Muscle of leg (tissue), 11 donors: Measurements from ENCODE around the gene DOCK6. TPM values are rescaled to one million over a fixed set of nuclear protein-coding genes. Genes with fewer than 3 reads are reported as not detected.

Experiments used
- DNase-seq: peaks from one replicate; pipeline ENCODE4 v3.0.0; 2013
- H3K27ac ChIP-seq: one replicate; pipeline ENCODE4 v1.5.1; 2013; ENCODE audit warnings: mild to moderate bottlenecking, low read length, control low read depth
- H3K27me3 ChIP-seq: one replicate; pipeline ENCODE4 v1.6.1; 2013; ENCODE audit warnings: low read length; ENCODE audit not compliant: control insufficient read depth, insufficient read depth
- H3K36me3 ChIP-seq: one replicate; pipeline ENCODE4 v1.6.1; 2013; ENCODE audit warnings: low read length; ENCODE audit not compliant: control insufficient read depth, insufficient read depth
- H3K4me1 ChIP-seq: one replicate; pipeline ENCODE4 v1.6.1; 2013; ENCODE audit warnings: low read length; ENCODE audit not compliant: control insufficient read depth, insufficient read depth
- H3K4me3 ChIP-seq: one replicate; pipeline ENCODE4 v1.5.1; 2013; ENCODE audit warnings: low read length, control low read depth
- H3K9me3 ChIP-seq: replicated peaks from 2 replicates; pipeline ENCODE4 v1.6.1; 2013; ENCODE audit warnings: low read depth, low read length; ENCODE audit not compliant: control insufficient read depth
- WGBS: methylation state at CpG from one replicate; pipeline ENCODE4 v1.1.5; 2013; ENCODE audit warnings: missing lambda C conversion rate; ENCODE audit not compliant: insufficient coverage; 5-methylcytosine and 5-hydroxymethylcytosine counted together
- polyA plus RNA-seq, 8 donors: library from polyadenylated mRNA; unstranded; fragments of 120-200 nt; gene quantifications; one replicate each; pipeline versions ENCODE4 v1.2.1 to v1.2.3, GENCODE V29; 2013; ENCODE audit warnings: inconsistent platforms in 1 of 8, low replicate concordance in 1 of 8; ENCODE audit not compliant: insufficient read length in 8 of 8, insufficient read depth in 1 of 8
- total RNA-seq: library from RNA; stranded (reverse); fragments of 120-200 nt; gene quantifications from one replicate; pipeline ENCODE4 v1.2.4, GENCODE V29; 2013

Gene DOCK6
- total and polyA plus RNA-seq, 9 donors: 23.7 to 53.7 (median 41.7) TPM

DNA sequence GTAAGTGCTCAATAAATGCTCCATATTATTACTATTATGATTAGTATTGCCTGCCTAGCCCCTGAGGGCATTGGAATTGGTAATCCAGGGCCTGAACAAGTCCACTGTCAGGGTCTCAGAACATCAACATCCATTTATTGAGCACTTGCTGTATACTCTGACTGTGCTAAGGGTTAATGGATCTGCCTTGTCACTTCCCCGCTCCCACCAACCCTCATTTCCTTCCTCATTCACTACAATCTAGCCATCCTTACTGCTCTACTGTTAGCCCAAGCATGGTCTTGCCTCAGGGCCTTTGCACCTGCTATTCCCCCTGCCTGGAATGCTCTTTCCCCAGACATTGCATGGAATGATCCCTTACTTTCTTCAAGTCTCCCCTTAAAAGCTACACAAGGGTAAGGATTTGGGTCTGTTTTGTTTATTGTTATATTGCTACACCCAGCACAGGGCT is 35.6 kb downstream of the DOCK6 start:
- Histone ChIP-seq H3K4me3 (no peak overlapping the region), H3K9me3 (peaks cover 7% of the 10 kb centered on the region), H3K27ac (no peak overlapping the region), H3K4me1 (no peaks in the 10 kb centered on the region), H3K27me3 (no peaks in the 10 kb centered on the region), H3K36me3 (peaks cover 67% of the 10 kb centered on the region)
- DNase-seq: no peak
- WGBS: no CpG with 5 or more reads among the region's 1 CpG

DNA sequence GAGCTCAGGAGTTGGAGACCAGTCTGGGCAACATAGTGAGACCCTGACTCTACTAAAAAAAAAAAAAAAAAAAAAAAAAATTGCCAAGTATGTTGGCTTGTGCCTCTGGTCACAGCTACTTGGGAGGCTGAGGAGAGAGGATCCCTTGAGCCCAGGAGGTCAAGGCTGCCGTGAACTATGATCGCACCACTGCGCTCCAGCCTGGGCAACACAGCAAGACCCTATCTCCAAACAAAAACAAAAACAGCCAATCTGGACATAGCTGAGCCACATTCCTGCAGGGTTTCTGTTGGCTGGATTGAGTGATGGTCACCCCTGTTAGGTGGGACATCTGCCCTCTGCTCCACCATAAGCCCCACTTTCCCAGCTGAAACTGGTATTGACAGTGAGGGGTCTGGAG is 36.5 kb downstream of the DOCK6 start:
- H3K4me1 ChIP-seq: no peaks in the 10 kb centered on the region
- peaks cover 10% of the 10 kb centered on the region for H3K9me3 ChIP-seq
- no peak overlapping the region for H3K27ac ChIP-seq
- WGBS: no CpG with 5 or more reads among the region's 3 CpGs
- H3K36me3 ChIP-seq: peaks cover 68% of the 10 kb centered on the region
- DNase-seq: no peak
- H3K4me3 ChIP-seq: no peak overlapping the region
- no peaks in the 10 kb centered on the region for H3K27me3 ChIP-seq

DNA sequence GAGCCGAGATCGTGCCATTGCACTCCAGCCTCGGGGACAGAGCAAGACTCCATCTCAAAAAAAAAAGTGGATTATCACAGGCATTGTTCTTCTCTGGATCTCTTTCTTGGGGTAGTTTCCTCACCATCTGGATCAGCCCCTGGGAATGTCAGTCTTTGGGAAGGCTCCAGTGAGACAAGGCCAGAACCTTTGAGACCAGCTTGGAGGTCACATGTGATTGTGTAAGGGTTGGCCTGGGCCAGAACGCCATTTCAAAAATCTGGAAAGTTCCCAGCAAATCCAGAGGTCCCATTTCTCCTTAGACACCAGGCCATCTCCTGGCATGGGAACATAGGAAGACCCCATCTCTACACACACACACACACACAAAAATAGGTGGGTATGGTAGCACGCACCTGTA is 37.2 kb downstream of the DOCK6 start:
- no peak overlapping the region for H3K27ac ChIP-seq
- H3K36me3 ChIP-seq: peaks cover 65% of the 10 kb centered on the region
- no peak overlapping the region for H3K4me3 ChIP-seq
- H3K4me1 ChIP-seq: no peaks in the 10 kb centered on the region
- H3K9me3 ChIP-seq: peaks cover 10% of the 10 kb centered on the region
- DNase-seq: no peak
- 74% methylated on average over 3 of the region's 5 CpGs for WGBS
- no peaks in the 10 kb centered on the region for H3K27me3 ChIP-seq

DNA sequence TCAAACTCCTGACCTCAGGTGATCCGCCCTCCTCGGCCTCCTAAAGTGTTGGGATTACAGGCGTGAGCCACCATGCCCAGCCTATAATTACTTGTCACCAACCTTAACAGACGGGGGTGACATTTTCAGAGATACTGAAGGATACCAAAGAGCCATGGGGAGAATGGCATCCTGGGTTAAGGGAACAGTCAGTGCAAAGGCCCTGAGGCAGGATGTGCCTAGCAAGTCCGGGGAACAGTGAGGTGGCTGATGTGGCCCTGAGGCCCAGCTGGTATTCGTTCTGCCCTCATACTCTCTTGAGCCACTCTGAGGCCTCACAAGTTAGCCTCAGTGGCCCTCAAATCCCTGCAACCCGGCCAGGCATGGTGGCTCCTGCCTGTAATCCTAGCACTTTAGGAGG is 37.9 kb downstream of the DOCK6 start:
- Histone ChIP-seq H3K36me3 (peaks cover 65% of the 10 kb centered on the region), H3K4me1 (no peaks in the 10 kb centered on the region), H3K4me3 (no peak overlapping the region), H3K27me3 (no peaks in the 10 kb centered on the region), H3K9me3 (peaks cover 10% of the 10 kb centered on the region), H3K27ac (no peak overlapping the region)
- WGBS: 91% methylated on average over 3 of the region's 7 CpGs
- DNase-seq: no peak

DNA sequence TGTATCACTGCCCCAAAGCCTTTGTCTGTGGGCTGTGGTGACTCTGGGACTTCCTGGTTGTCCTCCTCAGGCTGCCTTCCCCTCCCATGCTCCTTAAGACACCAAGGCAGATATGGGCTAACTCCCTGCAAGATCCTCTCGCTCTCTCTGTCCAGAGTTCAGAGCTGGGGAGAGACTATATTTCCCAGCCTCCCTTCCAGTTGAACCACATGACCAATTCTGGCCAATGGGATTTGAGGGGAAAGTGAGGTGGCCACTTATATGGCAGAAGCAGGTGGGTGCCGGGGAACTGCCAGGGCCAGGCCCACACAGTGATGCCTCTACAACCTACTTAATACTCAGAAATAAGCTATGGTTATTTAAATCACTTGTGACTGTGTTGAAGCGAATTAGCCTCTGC is 39.1 kb downstream of the DOCK6 start:
- Histone ChIP-seq H3K36me3 (peaks cover 59% of the 10 kb centered on the region), H3K4me3 (no peak overlapping the region), H3K4me1 (no peaks in the 10 kb centered on the region), H3K27ac (no peak overlapping the region), H3K9me3 (peaks cover 10% of the 10 kb centered on the region), H3K27me3 (no peaks in the 10 kb centered on the region)
- WGBS: no CpG with 5 or more reads among the region's 3 CpGs
- no peak for DNase-seq

DNA sequence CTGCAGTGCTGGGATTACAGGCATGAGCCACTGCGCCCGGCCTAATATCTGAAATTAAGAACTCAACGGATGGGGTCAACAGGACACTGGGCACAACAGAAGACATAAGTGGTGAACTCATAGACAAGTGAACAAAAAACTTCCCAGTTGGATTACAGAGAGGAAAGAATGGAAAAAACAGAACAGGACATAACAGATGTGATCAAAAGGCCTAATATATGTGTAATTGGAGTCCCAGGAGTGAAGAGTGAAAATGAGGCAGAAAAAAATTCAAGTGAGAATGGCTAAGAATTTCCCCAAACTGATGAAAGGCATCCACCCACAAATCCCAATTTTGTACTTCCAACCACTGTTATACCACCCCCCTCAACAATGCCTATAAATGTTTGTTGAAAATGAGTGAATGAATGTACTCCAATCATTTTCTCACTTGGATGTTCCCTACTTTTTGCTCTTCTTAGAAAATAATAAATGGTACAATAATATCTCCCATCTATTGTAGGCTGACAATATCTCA is 41.2 kb downstream of the DOCK6 start:
- H3K27me3 ChIP-seq: no peaks in the 10 kb centered on the region
- H3K4me3 ChIP-seq: no peak overlapping the region
- DNase-seq: no peak
- no peaks in the 10 kb centered on the region for H3K4me1 ChIP-seq
- peaks cover 53% of the 10 kb centered on the region for H3K36me3 ChIP-seq
- H3K9me3 ChIP-seq: peaks cover 10% of the 10 kb centered on the region
- WGBS: no CpG with 5 or more reads among the region's 3 CpGs
- no peak overlapping the region for H3K27ac ChIP-seq

DNA sequence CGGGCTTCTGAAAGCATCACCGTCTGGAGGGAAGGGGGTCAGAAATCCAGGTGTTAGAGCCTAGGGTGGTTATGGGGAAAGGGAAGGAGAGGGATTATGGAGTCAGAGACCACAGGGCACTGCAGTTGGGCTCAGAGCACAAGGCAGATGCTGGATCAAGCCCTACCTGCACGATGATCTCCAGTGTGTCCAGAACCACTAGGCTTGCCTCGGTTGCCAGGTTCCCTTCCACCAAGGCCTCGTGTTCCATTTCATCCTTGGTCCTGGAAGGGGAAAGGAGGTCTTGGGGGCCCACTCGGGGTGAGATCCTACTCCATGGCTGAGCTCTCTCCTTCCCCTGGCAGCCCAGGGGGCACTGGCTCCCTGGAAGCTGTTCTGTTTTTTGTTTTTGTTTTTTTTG is 47.9 kb downstream of the DOCK6 start:
- Histone ChIP-seq H3K4me3 (no peak overlapping the region), H3K27ac (no peak overlapping the region), H3K36me3 (peaks cover 62% of the 10 kb centered on the region), H3K4me1 (no peaks in the 10 kb centered on the region), H3K9me3 (no peaks in the 10 kb centered on the region), H3K27me3 (no peaks in the 10 kb centered on the region)
- 94% methylated on average over 5 of the region's 6 CpGs for WGBS
- no peak for DNase-seq

DNA sequence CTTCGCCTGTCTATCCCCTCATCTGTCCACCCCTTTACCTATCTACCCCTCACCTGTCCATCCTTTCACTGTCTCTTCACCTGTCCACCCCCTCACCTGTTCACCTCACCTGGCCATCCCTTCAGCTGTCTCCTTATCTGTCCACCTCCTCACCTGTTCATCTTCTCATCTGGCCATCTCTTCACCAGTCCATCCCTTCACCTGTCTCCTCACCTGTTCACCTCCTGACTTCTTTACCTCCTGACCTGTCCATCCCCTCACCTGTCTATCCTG is 51.7 kb downstream of the DOCK6 start:
- Histone ChIP-seq H3K27ac (no peak overlapping the region), H3K4me3 (no peak overlapping the region), H3K27me3 (no peaks in the 10 kb centered on the region), H3K36me3 (peaks cover 67% of the 10 kb centered on the region), H3K9me3 (no peaks in the 10 kb centered on the region), H3K4me1 (no peaks in the 10 kb centered on the region)
- whole genome bisulfite sequencing: 93% methylated on average over 1 of the region's 1 CpG
- no peak for DNase-seq

DNA sequence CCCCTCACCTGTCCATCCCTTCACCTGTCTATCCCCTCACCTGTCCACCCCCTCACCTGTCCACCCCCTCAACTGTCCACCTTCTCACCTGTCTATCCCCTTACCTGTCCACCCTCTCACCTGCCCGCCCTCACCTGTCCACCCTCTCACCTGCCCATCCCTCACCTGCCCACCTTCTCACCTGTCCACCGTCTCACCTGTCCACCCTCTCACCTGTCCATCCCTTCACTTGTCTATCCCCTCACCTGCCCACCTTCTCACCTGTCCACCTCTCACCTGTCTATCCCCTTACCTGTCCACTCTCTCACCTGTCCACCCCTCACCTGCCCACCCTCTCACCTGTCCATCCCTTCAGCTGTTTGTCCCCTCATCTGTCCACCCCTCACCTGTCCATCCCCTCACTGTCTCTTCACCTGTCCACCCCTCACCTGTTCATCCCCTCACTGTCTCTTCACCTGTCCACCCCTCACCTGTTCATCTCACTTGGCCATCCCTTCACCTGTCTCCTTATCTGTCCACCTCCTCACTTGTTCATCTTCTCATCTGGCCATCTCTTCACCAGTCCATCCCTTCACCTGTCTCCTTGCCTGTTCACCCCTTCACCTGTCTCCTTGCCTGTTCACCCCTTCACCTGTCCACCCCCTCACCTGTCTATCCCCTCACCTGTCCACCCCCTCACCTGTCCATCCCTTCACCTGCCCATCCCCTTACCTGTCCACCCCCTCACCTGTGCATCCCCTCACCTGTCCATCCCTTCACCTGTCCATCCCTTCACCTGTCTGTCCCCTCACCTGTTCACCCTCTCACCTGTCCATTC is 52.3 kb downstream of the DOCK6 start:
- H3K36me3 ChIP-seq: peaks cover 61% of the 10 kb centered on the region
- no peak overlapping the region for H3K4me3 ChIP-seq
- DNase-seq: no peak
- no peaks in the 10 kb centered on the region for H3K4me1 ChIP-seq
- 78% methylated on average over 2 of the region's 2 CpGs for WGBS
- no peaks in the 10 kb centered on the region for H3K27me3 ChIP-seq
- no peaks in the 10 kb centered on the region for H3K9me3 ChIP-seq
- no peak overlapping the region for H3K27ac ChIP-seq

DNA sequence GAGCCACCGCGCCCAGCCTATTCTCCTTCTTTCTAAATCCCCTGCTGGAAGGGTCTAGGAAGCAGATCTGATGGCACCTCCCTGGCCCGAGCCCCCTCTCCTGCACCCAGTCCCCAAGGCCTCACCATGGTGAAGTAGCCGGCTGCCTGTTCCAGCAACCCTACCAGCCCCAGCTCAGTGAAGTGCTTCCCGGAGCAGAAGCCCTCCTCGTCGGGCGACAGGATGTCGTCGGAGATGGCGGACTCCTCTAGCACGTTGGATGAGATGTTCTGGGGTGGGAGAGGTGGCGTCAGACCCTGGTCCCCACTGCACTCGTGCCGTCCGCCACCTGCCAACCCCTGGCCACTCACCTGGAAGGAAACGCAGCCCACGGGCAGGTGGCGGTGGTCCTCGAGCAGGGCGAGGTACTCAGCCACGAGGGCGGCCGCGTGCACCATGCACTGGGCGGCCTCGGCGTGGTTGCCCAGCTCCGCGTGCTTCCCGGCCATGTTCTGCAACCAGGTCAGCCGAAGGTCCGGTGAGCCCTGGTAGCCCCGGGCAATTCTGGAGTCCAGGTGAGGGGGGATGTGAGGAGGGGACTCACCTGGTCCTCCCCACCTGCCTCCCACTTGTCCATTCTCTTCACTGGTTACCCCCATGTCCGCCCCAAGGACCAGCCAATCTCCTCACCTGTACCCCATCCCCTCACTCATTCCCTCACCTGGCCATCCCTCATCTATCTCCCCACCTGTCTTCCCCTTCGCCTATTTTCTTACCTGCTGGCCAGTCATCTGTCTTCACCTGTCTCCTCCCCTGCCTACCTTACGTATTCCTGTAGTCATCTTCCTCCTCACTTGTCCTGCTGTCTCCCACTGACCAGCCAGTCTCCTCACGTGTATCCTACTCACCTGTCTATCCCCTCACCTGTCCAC is 53.5 kb downstream of the DOCK6 start:
- Histone ChIP-seq H3K4me3 (no peak overlapping the region), H3K4me1 (peaks cover 3% of the 10 kb centered on the region), H3K27ac (no peak overlapping the region), H3K27me3 (no peaks in the 10 kb centered on the region), H3K36me3 (peaks cover 62% of the 10 kb centered on the region), H3K9me3 (no peaks in the 10 kb centered on the region)
- no peak for DNase-seq
- WGBS: 94% methylated on average over 25 of the region's 38 CpGs
